Measurements from ENCODE around the gene ZNF549.
"Not testable (repeated sequence)": the region's sequence is repeated elsewhere in the genome, so short reads cannot be mapped to it uniquely, and the experiment has no call there.

The ZNF549 gene

GRCh38 chr19:57527136-57527881 lies at the start of gene ZNF549:
TSS of gene ZNF549 (plus strand) at chr19:57527356. CDS start at chr19:57527574, 218 bp downstream.
- peak; percentile 82 for DNase-seq

DNA sequence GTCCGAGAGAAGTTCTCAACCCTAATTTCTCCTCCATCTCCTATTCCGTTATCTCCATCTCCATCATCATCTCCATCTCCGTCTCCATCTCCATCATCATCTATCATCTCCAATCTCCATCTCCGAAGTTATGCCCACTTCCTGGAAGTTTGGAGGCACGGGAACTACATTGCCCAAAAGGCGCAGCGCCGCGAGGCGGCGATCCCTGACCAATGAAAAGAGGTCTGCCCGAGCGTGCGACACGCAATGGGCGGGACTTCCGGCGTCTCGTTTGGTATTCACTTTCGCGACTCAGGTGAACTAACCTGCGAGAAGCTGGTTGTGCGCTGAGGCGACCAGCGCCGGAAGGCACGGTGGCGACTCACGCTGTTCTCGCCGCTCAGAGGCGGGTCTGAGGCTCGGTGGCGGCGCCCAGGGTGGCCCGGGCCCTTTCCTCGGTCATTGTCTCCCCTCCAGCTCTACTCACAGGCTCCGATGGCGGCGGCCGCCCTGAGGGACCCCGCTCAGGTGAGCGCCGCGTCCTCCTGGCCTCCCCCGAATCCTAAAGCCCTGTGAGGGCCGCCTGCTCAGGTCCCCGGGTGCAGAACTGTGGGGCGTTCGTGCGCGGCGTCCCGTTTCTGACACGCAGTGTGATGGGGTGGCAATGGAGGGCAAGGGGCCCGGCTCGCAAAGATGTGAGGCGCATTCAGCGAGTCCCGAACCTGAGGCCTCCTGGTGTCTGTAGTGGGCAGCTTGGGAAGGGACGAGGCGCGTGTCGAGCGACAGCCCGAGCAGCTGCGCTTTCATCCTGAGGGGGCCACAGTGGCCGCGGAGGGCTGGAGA lies 39.5 kb upstream of the ZNF549 start, which contains the start of gene ZNF419:
Gene ZNF419, plus strand, starts transcription at position 274 of the 822 bp plus-strand sequence. Its CDS starts 201 bp downstream, at position 475.
- peak; percentile 95 for DNase-seq

DNA sequence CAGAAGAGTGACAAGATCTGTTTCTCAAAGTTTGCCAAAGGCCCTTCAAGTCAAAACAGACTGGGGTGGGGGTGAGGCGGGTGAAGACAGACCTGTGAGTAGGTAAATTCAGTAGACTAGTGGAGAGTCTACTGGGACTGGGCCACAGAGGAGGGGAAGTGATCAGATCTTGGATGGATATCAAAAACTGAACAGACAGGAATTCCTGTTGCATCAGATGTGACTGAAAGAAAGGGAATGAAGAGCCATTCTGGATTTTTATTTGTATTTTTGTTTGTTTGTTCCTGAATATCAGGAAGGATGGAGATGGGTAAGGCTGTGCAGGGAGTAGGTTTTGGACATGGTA lies 38.9 kb upstream of the ZNF549 start:
- not testable (repeated sequence) for DNase-seq

DNA sequence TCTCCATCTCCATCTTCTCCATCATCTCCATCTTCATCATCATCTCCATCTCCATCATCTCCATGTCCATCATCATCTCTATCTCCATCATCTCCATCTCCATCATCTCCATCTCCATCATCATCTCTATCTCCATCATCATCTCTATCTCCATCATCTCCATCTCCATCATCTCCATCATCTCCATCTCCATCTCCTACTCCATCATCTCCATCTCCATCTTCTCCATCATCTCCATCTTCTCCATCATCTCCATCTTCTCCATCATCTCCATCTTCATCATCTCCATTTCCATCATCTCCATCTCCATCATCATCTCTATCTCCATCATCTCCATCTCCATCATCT lies 27.9 kb upstream of the ZNF549 start:
- DNase-seq: not testable (repeated sequence)

GRCh38 chr19:57499680-57500395 lies 27.3 kb upstream of the ZNF549 start, which contains the start of gene ZNF773:
TSS of gene ZNF773 (plus strand) at chr19:57499938. CDS start at chr19:57500081, 143 bp downstream.
- peak; percentile 98 for DNase-seq

DNA sequence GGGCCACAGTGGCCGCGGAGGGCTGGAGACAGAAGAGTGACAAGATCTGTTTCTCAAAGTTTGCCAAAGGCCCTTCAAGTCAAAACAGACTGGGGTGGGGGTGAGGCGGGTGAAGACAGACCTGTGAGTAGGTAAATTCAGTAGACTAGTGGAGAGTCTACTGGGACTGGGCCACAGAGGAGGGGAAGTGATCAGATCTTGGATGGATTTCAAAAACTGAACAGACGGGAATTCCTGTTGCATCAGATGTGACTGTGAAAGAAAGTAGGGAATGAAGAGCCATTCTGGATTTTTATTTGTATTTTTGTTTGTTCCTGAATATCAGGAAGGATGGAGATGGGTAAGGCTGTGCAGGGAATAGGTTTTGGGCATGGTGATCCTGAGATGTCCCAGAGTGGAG lies 26.8 kb upstream of the ZNF549 start:
- DNase-seq: not testable (repeated sequence)

GRCh38 chr19:57506163-57506562 lies 21.0 kb upstream of the ZNF549 start:
- no peak for DNase-seq

GRCh38 chr19:57511484-57511883 lies 15.7 kb upstream of the ZNF549 start:
- DNase-seq: no peak

GRCh38 chr19:57512845-57513244 lies 14.3 kb upstream of the ZNF549 start:
- no peak for DNase-seq

DNA sequence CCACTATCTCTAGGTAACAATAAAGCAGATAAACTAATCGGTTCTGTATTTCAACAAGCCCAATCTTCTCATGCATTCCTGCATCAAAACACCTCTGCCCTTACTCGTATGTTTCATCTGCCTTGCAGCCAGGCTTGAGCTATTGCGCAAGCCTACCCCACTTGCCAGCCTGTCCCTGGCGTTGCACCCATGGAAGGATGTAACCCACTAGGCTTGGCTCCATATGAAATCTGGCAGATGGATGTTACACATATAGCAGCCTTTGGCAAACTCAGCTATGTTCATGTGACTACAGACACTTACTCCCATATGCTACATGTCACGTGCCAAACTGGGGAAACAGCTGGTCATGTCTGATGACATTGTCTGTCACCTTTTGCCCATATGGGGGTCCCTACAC lies 11.9 kb upstream of the ZNF549 start:
- DNase-seq: no peak

DNA sequence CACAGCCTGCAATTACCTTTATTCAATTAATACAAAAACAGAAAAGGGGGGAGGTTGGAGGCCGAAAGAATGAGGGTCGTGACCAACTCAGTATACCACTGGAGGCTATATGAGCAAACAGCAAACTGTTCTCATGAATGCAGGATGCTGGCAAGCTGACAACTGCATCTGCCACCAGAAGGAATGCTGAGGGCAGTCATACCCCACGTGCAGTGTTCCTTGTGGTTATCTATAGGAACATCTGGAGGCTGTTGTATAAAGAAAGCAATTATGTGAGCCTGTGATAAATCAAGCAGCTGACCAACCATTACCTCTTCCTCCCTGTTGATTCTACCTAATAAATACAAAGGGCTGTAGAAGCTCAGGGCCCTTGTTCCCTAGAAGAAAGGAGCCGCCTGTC lies 9.1 kb upstream of the ZNF549 start:
- not testable (repeated sequence) for DNase-seq

GRCh38 chr19:57537953-57538547 lies 10.9 kb downstream of the ZNF549 start:
- DNase-seq: no peak

DNA sequence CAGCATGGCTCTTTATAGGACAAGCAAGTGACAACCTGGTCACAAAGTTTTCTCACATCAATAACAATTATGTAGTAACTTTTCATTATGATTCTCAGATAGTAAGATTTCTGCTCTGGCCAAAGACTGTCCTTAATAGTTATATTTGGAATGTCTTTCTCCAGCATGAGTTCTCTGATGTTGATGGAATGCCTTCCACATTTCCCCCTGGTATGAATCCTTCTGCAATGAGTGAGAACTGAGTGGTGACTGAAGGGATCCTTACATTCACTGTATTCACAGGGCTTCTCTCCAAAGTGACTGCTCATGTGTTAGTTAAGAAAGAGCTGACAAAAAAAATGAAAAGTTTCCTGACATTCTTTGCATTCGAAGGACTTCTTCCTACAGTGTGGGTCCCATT lies 19.4 kb downstream of the ZNF549 start:
- no peak for DNase-seq

- DNase-seq: no peak
These were observed 25.3 kb downstream of the ZNF549 start for GRCh38 chr19:57552432-57552831.

DNA sequence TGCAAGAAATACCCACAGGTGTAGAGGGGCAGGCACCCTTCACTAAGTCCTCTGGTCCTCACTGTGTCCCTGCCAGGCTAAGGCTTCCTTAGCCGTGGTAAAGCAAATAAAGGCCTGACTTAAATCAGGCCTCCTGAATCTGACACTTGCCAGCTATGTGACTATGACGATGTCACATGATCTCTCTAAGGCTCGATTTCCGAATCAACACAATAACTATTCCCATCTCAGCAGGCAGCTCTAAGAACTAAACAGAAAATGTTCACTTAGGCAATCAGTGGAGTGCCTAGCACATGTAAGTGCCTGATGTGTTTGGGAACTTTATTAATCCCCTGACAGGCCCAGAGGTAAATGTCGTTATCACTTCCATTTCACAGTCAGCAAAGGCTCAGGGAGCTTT lies 30.5 kb downstream of the ZNF549 start:
- DNase-seq: no peak

GRCh38 chr19:57558525-57558924 lies 31.4 kb downstream of the ZNF549 start:
- DNase-seq: no peak

- DNase-seq: peak; percentile 18
These were observed 31.9 kb downstream of the ZNF549 start for GRCh38 chr19:57559008-57559403.

DNA sequence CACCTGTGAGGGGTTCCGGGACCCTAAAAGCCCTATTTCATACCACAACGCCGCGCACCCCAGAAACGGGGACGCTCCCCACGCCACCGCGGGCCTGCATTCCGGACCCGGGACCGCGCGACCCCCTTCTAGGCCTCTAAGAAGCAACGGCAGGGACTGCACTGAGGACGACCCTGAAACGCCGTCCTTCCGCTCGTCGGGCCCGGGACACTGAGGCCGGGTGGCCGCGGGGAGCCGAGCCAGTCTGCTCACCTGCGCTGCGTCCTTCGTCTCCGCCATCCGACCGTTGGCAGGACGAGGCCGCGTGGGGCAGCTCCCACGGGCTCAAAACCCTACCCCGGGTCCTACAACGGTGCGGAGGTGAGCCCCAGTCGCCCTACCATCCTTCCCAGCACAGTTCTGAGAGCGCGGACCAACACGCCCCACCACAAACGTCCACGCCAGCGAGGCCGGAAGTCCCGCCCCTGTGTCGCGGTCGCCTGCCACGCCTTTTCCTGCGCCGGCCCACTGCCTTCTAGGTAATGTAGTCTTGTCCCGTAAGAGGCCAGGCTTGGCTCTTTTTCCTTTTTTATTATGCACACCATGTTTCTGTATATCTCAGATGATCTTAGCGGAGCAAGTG lies 32.4 kb downstream of the ZNF549 start, which contains the start of gene ZNF550:
Gene ZNF550, minus strand, starts transcription at position 460 of the 622 bp plus-strand sequence. Its CDS starts 181 bp downstream, at position 279.
- DNase-seq: peak; percentile 89

- peak; percentile 14 for DNase-seq
These were observed 32.9 kb downstream of the ZNF549 start for GRCh38 chr19:57560049-57560491.

- DNase-seq: no peak
These were observed 36.4 kb downstream of the ZNF549 start for GRCh38 chr19:57563547-57563946.

GRCh38 chr19:57566396-57567265 lies 39.5 kb downstream of the ZNF549 start:
- no peak for DNase-seq
